ENCODE results near the gene AHSA1.

DNA sequence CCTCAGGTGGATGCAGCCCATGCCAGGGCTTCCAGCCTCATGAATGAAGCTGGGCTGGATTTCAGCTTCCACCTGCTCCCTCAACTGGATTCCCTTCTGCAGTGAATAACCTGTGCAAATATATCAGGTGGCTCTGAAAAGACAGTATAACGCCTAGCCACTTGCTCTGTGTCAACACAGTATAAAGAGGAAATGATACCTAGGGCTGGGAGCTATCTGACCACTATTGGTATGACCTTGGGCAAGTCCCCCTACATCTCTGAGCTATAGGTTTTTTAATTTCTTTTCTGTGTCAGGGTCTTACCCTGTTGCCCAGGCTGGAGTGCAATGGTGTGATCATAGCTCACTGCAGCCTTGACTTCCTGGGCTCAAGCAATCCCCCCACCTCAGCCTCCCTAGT lies 20.9 kb downstream of the AHSA1 start:
- no peak for TF ChIP-seq EZH2phosphoT487 (IDR thresholded peaks at IDR 0.05; ENCODE audit: low read depth)
- no peak for TF ChIP-seq CTCF (IDR thresholded peaks at IDR 0.05; ENCODE audit: low read depth, low read length)

Measured in OCI-LY3 (cell line).